Gastroesophageal sphincter (tissue), 4 donors: ENCODE measurements around the gene OTULIN. TPM values are rescaled to one million over a fixed set of nuclear protein-coding genes. Genes with fewer than 3 reads are reported as not detected.

Experiments
- ATAC-seq: fragments of 150-250 bp; one replicate; pipeline ENCODE4 v1.9.1; 2016; ENCODE audit warnings: mild to moderate bottlenecking, moderate library complexity
- H3K27ac ChIP-seq, 4 donors: fragments of 200-600 bp; sonication (generic) in 3 of 4; 1 replicate in 3 of 4; 2 replicates in 1 of 4; pipeline ENCODE4 v1.5.1; 2016 to 2019
- H3K27me3 ChIP-seq: fragments of 200-600 bp; sonication (generic); one replicate; pipeline ENCODE4 v1.5.1; 2019
- H3K36me3 ChIP-seq, 2 donors: fragments of 200-600 bp; sonication (generic); one replicate each; pipeline ENCODE4 v1.5.1; 2019; ENCODE audit warnings: control low read depth in 1 of 2
- H3K4me1 ChIP-seq, 3 donors: fragments of 200-600 bp; sonication (generic); 1 replicate in 2 of 3; 2 replicates in 1 of 3; pipeline ENCODE4 v1.5.1; 2016 to 2019; ENCODE audit warnings: control low read depth in 2 of 3
- H3K4me3 ChIP-seq, 2 donors: fragments of 200-600 bp; sonication (generic); one replicate each; pipeline ENCODE4 v1.5.1; 2019; ENCODE audit warnings: mild to moderate bottlenecking in 1 of 2, moderate library complexity in 1 of 2
- H3K9me3 ChIP-seq, 3 donors: fragments of 200-600 bp; sonication (generic); one replicate each; pipeline ENCODE4 v1.5.1; 2017 to 2019; ENCODE audit warnings: control low read depth in 2 of 3
- EP300 ChIP-seq: sonication (generic); formaldehyde crosslinking; IDR thresholded peaks from one replicate; pipeline ENCODE4 v1.6.1; 2017; ENCODE audit warnings: antibody characterized with exemption, mild to moderate bottlenecking
- POLR2A ChIP-seq, 2 donors: fragments of 450-650 bp; IDR thresholded peaks; one replicate each; pipeline ENCODE4 v1.6.1; 2017; ENCODE audit warnings: antibody characterized with exemption in 2 of 2, mild to moderate bottlenecking in 2 of 2, moderate library complexity in 1 of 2
- POLR2AphosphoS5 ChIP-seq: sonication (generic); formaldehyde crosslinking; IDR thresholded peaks from one replicate; pipeline ENCODE4 v1.6.1; 2017; ENCODE audit warnings: antibody characterized with exemption
- WGBS, 2 donors: methylation state at CpG; one replicate each; pipeline ENCODE4 v1.1.5; 2018; ENCODE audit warnings: low coverage in 1 of 2; 5-methylcytosine and 5-hydroxymethylcytosine counted together
- total RNA-seq, 4 donors: library from RNA; depleted of rRNA; stranded (reverse); fragments of >200 nt; gene quantifications; one replicate each; pipeline ENCODE4 v1.1.0, GENCODE V29; 2016
- TF ChIP-seq, protein P1 (sequence below), 4 experiments: fragments of 200-600 bp in 2 of 4; fragments of 450-650 bp in 2 of 4; sonication (generic) in 1 of 4; IDR thresholded peaks; one replicate each; pipeline ENCODE4 v1.5.1; 2017 to 2019; ENCODE audit warnings: antibody characterized with exemption in 4 of 4, mild to moderate bottlenecking in 2 of 4, moderate library complexity in 2 of 4

The OTULIN gene
- total RNA-seq, 4 donors from 2014 or later, result 19.5 to 27.1 (median 23.6) TPM

DNA sequence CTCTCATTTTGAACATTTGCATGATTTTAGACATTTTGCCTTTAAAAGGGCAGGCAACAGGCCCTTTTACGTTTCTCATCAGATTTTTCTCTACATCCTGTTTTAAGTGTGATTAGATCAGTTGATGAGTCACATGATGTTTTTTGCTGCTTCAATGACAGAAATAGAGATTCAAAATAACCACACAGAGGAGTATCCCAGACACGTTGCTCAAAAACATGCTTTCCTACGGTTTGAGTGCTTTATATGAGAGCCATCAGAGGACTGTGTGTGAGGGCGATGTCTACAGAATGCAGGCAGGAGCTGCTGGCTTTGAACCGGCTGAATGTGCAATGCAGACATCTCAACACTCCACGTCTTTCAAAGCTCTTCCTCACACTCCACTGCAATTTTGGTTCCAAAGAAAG is 42.1 kb downstream of the OTULIN start:
- Histone ChIP-seq H3K27me3 (no peaks in the 10 kb centered on the region), H3K9me3 (no peaks in the 10 kb centered on the region), H3K36me3 (peaks cover 0 to 65% of the 10 kb centered on the region in 2 donors), H3K4me1 (peaks cover 0 to 12% (median 0%) of the 10 kb centered on the region in 3 donors), H3K27ac (peak overlapping the region in 1 of 4 donors; percentile 25), H3K4me3 (no peak overlapping the region)
- 43 to 44% methylated on average over 5 to 6 of the region's 6 CpGs for WGBS, 2 donors
- TF ChIP-seq EP300 (no peak), POLR2AphosphoS5 (no peak), POLR2A (IDR thresholded peaks at IDR 0.05) (no peak)
- TF ChIP-seq, protein P1, sequence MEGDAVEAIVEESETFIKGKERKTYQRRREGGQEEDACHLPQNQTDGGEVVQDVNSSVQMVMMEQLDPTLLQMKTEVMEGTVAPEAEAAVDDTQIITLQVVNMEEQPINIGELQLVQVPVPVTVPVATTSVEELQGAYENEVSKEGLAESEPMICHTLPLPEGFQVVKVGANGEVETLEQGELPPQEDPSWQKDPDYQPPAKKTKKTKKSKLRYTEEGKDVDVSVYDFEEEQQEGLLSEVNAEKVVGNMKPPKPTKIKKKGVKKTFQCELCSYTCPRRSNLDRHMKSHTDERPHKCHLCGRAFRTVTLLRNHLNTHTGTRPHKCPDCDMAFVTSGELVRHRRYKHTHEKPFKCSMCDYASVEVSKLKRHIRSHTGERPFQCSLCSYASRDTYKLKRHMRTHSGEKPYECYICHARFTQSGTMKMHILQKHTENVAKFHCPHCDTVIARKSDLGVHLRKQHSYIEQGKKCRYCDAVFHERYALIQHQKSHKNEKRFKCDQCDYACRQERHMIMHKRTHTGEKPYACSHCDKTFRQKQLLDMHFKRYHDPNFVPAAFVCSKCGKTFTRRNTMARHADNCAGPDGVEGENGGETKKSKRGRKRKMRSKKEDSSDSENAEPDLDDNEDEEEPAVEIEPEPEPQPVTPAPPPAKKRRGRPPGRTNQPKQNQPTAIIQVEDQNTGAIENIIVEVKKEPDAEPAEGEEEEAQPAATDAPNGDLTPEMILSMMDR (IDR thresholded peaks at IDR 0.05), result no peak
- ATAC-seq, result no peak

GRCh38 chr5:14707811-14708390 is 43.4 kb downstream of the OTULIN start:
- TF ChIP-seq POLR2A (IDR thresholded peaks at IDR 0.05) (no peak), POLR2AphosphoS5 (no peak), EP300 (no peak)
- TF ChIP-seq, protein P1 (IDR thresholded peaks at IDR 0.05), result no peak
- 78 to 83% methylated on average over 8 to 9 of the region's 9 CpGs for WGBS, 2 donors
- Histone ChIP-seq H3K27ac (peak overlapping the region in 1 of 4 donors; percentile 25), H3K27me3 (no peaks in the 10 kb centered on the region), H3K9me3 (no peaks in the 10 kb centered on the region), H3K36me3 (peaks cover 0 to 68% of the 10 kb centered on the region in 2 donors), H3K4me1 (peaks cover 0 to 12% (median 0%) of the 10 kb centered on the region in 3 donors), H3K4me3 (no peak overlapping the region)
- no peak for ATAC-seq

- Histone ChIP-seq H3K27me3 (no peaks in the 10 kb centered on the region), H3K27ac (no peak overlapping the region), H3K4me3 (no peak overlapping the region), H3K36me3 (peaks cover 0 to 72% of the 10 kb centered on the region in 2 donors), H3K4me1 (peaks cover 0 to 12% (median 0%) of the 10 kb centered on the region in 3 donors), H3K9me3 (no peaks in the 10 kb centered on the region)
- 94 to 96% methylated on average over 4 to 5 of the region's 5 CpGs for WGBS, 2 donors
- TF ChIP-seq POLR2AphosphoS5 (no peak), EP300 (no peak)
- no peak for ATAC-seq
These were observed 44.0 kb downstream of the OTULIN start for GRCh38 chr5:14708551-14708950.

GRCh38 chr5:14710313-14710994 is 45.9 kb downstream of the OTULIN start:
- no peak for TF ChIP-seq POLR2A (IDR thresholded peaks at IDR 0.05)
- Histone ChIP-seq H3K27me3 (no peaks in the 10 kb centered on the region), H3K4me1 (peaks cover 0 to 12% (median 0%) of the 10 kb centered on the region in 3 donors), H3K27ac (no peak overlapping the region), H3K36me3 (peaks cover 0 to 83% of the 10 kb centered on the region in 2 donors), H3K9me3 (no peaks in the 10 kb centered on the region), H3K4me3 (no peak overlapping the region)
- WGBS, 2 donors, result 80 to 89% methylated on average over 14 to 24 of the region's 28 CpGs
- no peak for ATAC-seq

- H3K27ac ChIP-seq, result no peak overlapping the region
- peaks cover 0 to 2% (median 0%) of the 10 kb centered on the region in 3 donors for H3K4me1 ChIP-seq
- TF ChIP-seq POLR2A (IDR thresholded peaks at IDR 0.05) (no peak), EP300 (no peak), POLR2AphosphoS5 (no peak)
- TF ChIP-seq, protein P1 (IDR thresholded peaks at IDR 0.05), result no peak
- 96% methylated on average over 4 to 8 of the region's 11 CpGs for WGBS, 2 donors
- H3K27me3 ChIP-seq, result no peaks in the 10 kb centered on the region
- ATAC-seq, result no peak
- H3K36me3 ChIP-seq, result peaks cover 0 to 93% of the 10 kb centered on the region in 2 donors
- H3K9me3 ChIP-seq, result no peaks in the 10 kb centered on the region
- no peak overlapping the region for H3K4me3 ChIP-seq
These were observed 47.6 kb downstream of the OTULIN start for GRCh38 chr5:14712131-14712530.

DNA sequence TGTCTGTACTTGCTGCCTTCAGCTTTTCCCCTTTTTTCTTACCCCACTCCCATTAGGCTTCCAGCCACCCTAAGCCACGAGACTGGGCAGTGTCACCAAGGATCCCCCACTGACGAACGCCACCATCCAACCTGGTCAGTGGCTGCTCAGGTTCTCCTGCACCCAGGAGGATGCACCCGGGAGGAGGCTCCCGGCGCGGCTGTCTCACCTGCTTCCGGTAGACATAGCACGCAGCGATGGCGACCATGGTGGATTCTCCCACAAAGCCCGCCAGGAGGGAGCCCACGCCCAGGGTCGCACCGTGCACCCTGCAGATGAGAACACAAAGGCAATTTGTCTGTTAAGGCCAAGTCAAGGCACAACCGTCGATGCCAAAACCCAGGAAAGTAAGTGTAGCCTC is 48.1 kb downstream of the OTULIN start:
- no peak for ATAC-seq
- TF ChIP-seq, protein P1 (IDR thresholded peaks at IDR 0.05), result no peak
- TF ChIP-seq POLR2AphosphoS5, result no peak
- no peak for TF ChIP-seq EP300
- no peak for TF ChIP-seq POLR2A (IDR thresholded peaks at IDR 0.05)
- H3K27ac ChIP-seq, result no peak overlapping the region
- no peaks in the 10 kb centered on the region for H3K4me1 ChIP-seq
- no peak overlapping the region for H3K4me3 ChIP-seq
- H3K27me3 ChIP-seq, result no peaks in the 10 kb centered on the region
- H3K36me3 ChIP-seq, result peaks cover 0 to 92% of the 10 kb centered on the region in 2 donors
- WGBS, 2 donors, result 100% methylated on average over 1 of the region's 17 CpGs; no CpG with 5 or more reads in 1 of the 2 donors
- H3K9me3 ChIP-seq, result no peaks in the 10 kb centered on the region
